Dedifferentiated amniotic fluid mesenchymal stem cell (primary cell): ENCODE measurements around the gene PDAP1.
"Not testable (repeated sequence)": the region's sequence is repeated elsewhere in the genome, so short reads cannot be mapped to it uniquely, and the experiment has no call there.

Experiments
- DNase-seq: peaks from one replicate; pipeline ENCODE4 v3.0.0-alpha.2; 2016; ENCODE audit errors: extremely low spot score

Gene PDAP1

GRCh38 chr7:99350641-99351040 is 57.8 kb downstream of the PDAP1 start:
- not testable (repeated sequence) for DNase-seq
